COLO668 (cell line): ENCODE measurements around the gene PRR18.

ENCODE experiments used
- DNase-seq: peaks from one replicate; lab custom pipeline; 2025; ENCODE audit not compliant: unreplicated experiment; lab: John Stamatoyannopoulos, UW

The PRR18 gene

DNA sequence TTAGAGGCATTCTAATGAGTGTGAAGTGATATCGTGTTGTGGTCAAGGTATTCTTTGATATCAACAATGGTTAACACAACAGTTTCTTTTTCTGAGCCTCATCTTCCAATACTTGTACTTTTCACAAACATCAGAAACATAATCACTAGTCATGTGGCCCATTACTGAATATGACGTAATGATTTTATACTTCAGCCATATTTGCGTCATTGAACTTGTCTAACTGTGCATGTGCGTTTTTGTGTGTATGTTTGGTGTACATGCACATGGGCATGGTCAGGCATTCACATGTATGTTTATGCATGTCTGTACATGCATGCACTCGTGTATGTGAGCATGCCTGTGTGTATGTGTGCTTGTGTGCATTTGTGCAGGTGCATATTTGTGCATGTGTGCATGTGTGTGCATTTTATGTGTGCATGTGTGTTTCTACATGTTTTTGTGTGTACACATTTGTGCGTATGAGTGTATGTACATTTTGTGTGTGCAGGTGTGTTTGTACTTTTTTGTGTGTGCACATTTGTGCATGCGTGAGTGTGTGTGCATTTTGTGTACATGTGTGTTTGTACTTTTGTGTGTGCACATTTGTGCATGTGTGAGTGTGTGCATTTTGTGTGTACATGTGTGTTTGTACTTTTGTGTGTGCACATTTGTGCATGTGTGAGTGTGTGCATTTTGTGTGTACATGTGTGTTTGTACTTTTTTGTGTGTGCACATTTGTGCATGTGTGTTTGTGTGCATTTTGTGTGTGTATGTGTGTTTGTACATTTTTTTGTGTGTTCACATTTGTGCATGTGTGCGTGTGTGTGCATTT lies 29.4 kb downstream of the PRR18 start:
- no peak for DNase-seq

GRCh38 chr6:166277892-166278578 lies 30.2 kb downstream of the PRR18 start:
- DNase-seq = no peak

- no peak for DNase-seq
These were observed 31.2 kb downstream of the PRR18 start for GRCh38 chr6:166277018-166277417.

DNA sequence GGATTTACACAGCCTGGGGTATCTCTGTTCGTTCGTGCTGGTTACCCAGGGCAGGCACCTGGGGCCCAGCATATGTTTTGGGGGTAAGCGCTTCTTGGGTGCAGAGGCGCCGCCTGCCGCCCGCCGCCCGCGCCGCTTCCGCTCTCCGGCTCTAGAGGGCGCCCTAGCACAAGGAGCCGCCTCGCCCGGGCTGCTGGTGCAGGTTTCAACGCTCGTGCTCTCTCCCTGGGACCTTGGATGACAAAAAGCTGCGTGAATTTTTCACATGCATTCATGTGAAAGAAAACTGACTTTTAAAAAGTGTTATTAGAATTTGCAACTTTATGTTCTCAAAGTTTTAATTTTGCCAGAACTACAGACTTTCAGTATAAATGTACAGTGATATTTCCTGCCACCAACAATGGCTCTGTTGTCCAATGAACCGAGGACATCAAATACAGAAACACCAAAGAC lies 32.5 kb downstream of the PRR18 start:
- DNase-seq = peak; percentile 47

GRCh38 chr6:166274739-166275370 lies 33.3 kb downstream of the PRR18 start:
- DNase-seq = no peak

DNA sequence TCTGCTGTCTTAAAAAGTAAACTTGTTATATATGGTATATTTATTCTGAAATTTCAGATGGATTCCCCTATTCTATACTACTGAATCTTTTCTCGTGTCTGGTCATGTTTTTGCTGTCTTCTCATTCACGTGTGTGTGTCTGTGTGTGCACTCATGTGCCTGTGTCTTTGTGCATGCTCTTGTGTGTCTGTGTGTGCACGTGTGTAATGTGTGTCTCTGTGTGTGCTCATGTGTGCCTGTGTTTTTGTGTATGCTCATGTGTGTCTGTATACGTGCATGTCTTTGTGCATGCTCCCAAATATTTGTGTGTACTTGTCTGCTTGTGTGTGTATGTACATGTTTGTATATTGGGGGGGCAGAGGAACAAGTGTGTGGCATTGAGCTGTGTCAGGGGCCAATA lies 34.0 kb downstream of the PRR18 start:
- no peak for DNase-seq

GRCh38 chr6:166271376-166271765 lies 36.8 kb downstream of the PRR18 start:
- no peak for DNase-seq

- no peak for DNase-seq
These were observed 37.4 kb downstream of the PRR18 start for GRCh38 chr6:166270706-166271375.

DNA sequence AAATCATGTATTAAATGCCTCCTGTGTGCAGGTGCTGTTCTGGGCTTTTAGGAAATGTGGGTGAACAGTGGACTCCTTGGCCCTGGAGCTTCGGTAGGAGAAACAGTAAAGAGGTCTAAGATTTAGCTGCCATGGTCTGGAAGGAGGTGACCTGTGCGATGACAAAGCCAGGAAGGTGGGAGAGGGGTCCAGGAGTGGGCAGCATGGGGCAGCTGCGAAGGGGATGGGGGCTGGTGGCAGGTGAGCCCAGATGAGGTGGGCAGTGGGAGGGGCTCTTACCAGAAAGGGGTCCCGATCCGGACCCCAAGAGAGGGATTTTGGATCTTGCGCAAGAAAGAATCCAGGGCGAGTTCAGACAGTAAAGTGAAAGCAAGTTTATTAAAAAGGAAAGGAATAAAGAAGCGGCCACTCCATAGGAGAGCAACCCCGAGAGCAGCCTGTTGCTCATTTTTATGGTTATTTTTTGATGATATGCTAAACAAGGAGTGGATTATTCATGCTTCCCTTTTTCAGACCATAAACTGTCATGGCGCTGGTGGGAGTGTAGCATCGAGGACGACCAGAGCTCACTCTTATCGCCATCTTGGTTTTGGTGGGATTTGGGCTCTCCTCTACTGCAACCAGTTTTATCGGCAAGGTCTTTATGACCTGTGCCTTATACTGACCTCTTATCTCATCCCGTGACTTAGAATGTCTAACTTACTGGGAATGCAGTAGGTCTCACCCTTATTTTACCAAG lies 38.7 kb downstream of the PRR18 start:
- no peak for DNase-seq

DNA sequence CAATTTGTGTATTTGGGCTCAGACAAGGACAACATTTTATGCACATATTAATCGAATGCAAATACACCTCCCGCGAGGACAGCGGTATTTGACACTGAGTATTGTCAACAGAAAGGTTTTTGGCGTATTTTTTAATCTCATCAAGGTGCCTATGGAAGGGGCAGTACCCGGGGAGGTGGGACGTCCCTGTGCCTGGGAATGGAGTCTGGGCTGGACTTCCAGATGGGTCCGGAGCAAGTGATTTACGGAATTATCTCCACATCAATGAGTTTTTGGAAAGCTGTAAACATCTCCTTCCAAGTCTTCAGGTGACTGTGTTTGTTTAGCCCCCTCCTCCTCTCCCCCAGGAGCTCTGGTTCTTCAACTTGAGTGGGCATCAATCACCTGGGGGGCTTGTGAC lies 39.8 kb downstream of the PRR18 start:
- no peak for DNase-seq

DNA sequence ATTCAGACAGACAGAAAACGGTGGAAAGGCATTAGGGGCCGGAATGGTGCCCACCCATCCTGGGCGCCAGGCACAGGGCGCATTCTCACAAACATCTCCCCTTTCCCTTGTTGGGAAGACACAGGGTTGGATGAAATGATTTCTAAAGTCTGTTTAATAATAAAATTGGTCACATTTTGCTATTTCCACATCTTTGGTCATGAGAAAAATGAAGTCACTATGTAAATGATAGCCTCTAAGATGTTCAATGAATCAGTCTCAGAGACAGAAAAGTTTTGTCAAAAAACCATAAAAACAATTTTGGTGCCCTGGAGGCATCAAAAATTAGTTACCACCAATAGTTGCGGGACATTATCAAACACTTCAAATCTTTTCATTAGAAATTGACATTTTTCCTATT lies 40.7 kb downstream of the PRR18 start:
- no peak for DNase-seq

GRCh38 chr6:166266336-166266735 lies 41.9 kb downstream of the PRR18 start:
- DNase-seq = no peak

GRCh38 chr6:166262743-166263515 lies 45.3 kb downstream of the PRR18 start:
- no peak for DNase-seq

DNA sequence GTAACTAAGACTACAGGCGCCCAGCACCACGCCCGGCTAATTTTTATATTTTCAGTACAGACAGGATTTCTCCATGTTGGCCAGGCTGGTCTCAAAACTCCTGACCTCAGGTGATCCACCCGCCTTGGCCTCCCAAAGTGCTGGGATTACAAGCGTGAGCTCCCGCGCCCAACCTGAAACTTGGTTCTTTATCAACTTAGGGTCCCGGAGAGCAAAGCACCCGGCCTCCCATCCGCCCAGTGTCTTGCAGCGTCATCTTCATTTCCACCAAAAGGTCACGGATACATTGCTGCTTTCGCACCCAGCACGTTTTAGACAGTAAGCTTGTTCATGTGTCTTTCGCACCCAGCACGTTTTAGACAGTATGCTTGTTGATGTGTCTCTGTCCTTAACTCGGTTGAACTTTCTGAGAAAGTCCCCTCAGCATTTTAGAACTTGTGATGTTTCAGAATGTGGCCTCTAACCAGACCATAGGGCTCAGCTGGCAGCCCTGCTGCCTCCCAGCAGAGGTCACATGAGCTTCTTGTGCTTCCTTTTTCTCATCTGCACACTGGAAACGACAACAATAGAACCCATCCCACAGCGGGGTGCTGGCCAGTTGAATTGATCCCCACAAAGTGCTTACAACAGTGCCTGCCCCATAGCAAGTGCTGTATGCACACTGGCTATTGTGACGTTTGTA lies 48.8 kb downstream of the PRR18 start:
- DNase-seq = no peak

GRCh38 chr6:166258854-166259276 lies 49.3 kb downstream of the PRR18 start:
- DNase-seq = no peak

DNA sequence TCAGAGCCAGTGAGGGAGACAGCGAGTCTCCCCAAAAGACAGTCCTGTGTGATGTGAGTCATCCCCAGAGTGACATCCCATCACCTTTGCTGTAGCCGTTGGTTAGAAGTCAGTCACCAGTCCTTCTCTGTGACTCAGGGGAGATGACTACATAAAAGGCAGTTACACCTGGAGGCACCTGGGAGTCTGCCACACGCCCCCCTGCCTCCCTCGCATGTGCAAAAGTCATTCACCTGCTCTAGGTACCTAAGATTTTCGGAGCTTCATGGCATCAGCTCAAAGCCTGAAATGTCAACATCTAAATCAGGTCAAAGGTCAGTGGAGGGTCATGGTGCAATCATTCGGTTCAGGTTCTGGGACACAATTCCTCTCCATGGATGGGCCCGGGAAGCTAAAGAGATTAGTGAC lies 50.3 kb downstream of the PRR18 start:
- no peak for DNase-seq
